Endothelial cell of umbilical vein (primary cell): ENCODE data around the gene PACS1. TPM values are rescaled to one million over a fixed set of nuclear protein-coding genes. Genes with fewer than 3 reads are reported as not detected.

ENCODE experiments used
- BruUV-seq: library from RNA; stranded (reverse); fragments of 400-500 nt; replicated peaks from 2 replicates; lab custom pipeline; 2021; lab: Mats Ljungman, UMichigan
- CTCF ChIA-PET: fragments of 300-600, 350-600 bp; sonication (Branson Sonifier 250); formaldehyde crosslinking; loops from one replicate; lab custom pipeline; 2021; ENCODE audit warnings: antibody characterized with exemption, inconsistent platforms; lab: Charles Lee
- POLR2A ChIA-PET: fragments of 300-600, 350-600 bp; sonication (Branson Sonifier 250); formaldehyde crosslinking; loops from one replicate; lab custom pipeline; 2021; ENCODE audit warnings: antibody characterized with exemption, inconsistent platforms; lab: Charles Lee
- DNase-seq: peaks from one replicate; pipeline ENCODE4 v3.0.0-alpha.2; 2011; ENCODE audit warnings: low read depth, low spot score
- FAIRE-seq: peaks from 2 replicates; lab custom pipeline; 2011; peaks lifted over from hg19 to GRCh38; lab: Jason Lieb, UNC
- H2AFZ ChIP-seq: 2 replicates; pipeline ENCODE4 v1.6.0; 2012; ENCODE audit warnings: low read depth, low read length, control low read depth, inconsistent platforms
- H3K27ac ChIP-seq: 2 replicates; pipeline ENCODE4 v1.5.1; 2011; ENCODE audit warnings: low read depth, mild to moderate bottlenecking, control low read depth, low read length, moderate library complexity; ENCODE audit not compliant: insufficient read depth
- H3K27me3 ChIP-seq, 2 experiments: 2 replicates each; pipeline versions ENCODE4 v1.6.0 to v1.6.1; 2011; ENCODE audit warnings: low read length in 2 of 2, mixed read lengths in 1 of 2; ENCODE audit not compliant: control insufficient read depth in 2 of 2, insufficient read depth in 2 of 2
- H3K36me3 ChIP-seq, 2 experiments: 2 replicates in 1 of 2; 3 replicates in 1 of 2; pipeline ENCODE4 v1.5.1; 2011; ENCODE audit warnings: low read length in 2 of 2, mild to moderate bottlenecking in 1 of 2, moderate library complexity in 1 of 2; ENCODE audit not compliant: control insufficient read depth in 2 of 2, insufficient read depth in 2 of 2; ENCODE audit errors: extremely low read depth in 1 of 2
- H3K4me1 ChIP-seq: 3 replicates; pipeline ENCODE4 v1.5.1; 2011; ENCODE audit warnings: mild to moderate bottlenecking, low read length; ENCODE audit not compliant: control insufficient read depth, insufficient read depth; ENCODE audit errors: extremely low read depth
- H3K4me2 ChIP-seq: 2 replicates; pipeline ENCODE4 v1.6.1; 2011; ENCODE audit warnings: low read length, control low read depth, mixed read lengths; ENCODE audit not compliant: insufficient read depth
- H3K4me3 ChIP-seq, 3 experiments: fragments of 200-600 bp in 1 of 3; sonication (generic), shearing (Covaris generic) in 1 of 3; replicated peaks in 1 of 3; 2 replicates each; pipeline ENCODE4 v1.5.1; 2011 to 2016; ENCODE audit warnings: control low read depth in 3 of 3, low read length in 3 of 3, mild to moderate bottlenecking in 2 of 3, inconsistent platforms in 1 of 3, low read depth in 1 of 3, moderate library complexity in 1 of 3; ENCODE audit not compliant: insufficient read depth in 1 of 3
- H3K79me2 ChIP-seq: 2 replicates; pipeline ENCODE4 v1.6.0; 2012; ENCODE audit warnings: low read length, inconsistent platforms; ENCODE audit not compliant: control insufficient read depth, insufficient read depth
- H3K9ac ChIP-seq: replicated peaks from 2 replicates; pipeline ENCODE3; 2011; ENCODE audit warnings: low read length, control low read depth; ENCODE audit not compliant: insufficient read depth; ENCODE audit errors: extremely low read depth
- H3K9me1 ChIP-seq: replicated peaks from 3 replicates; pipeline ENCODE4 v1.6.0; 2011; ENCODE audit warnings: mild to moderate bottlenecking, low read length; ENCODE audit not compliant: control insufficient read depth, insufficient read depth; ENCODE audit errors: extremely low read depth
- H3K9me3 ChIP-seq: replicated peaks from 2 replicates; pipeline ENCODE4 v1.5.1; 2012; ENCODE audit warnings: low read length, inconsistent platforms; ENCODE audit not compliant: control insufficient read depth, insufficient read depth
- H4K20me1 ChIP-seq: replicated peaks from 2 replicates; pipeline ENCODE3; 2011; ENCODE audit warnings: mild to moderate bottlenecking, low read length; ENCODE audit not compliant: control insufficient read depth, insufficient read depth; ENCODE audit errors: extremely low read depth
- EZH2 ChIP-seq: IDR thresholded peaks from 2 replicates; pipeline ENCODE4 v1.6.1; 2012; ENCODE audit warnings: borderline replicate concordance, low read depth, mild to moderate bottlenecking, moderate library complexity, low read length, inconsistent platforms; ENCODE audit not compliant: severe bottlenecking
- GATA2 ChIP-seq: IDR thresholded peaks from 2 replicates; pipeline ENCODE4 v1.7.0; 2011; ENCODE audit warnings: low read depth, mild to moderate bottlenecking, moderate library complexity, mixed read lengths, low read length; ENCODE audit not compliant: insufficient read length, insufficient read depth
- JUN ChIP-seq: IDR thresholded peaks from 2 replicates; pipeline ENCODE4 v1.6.1; 2011; ENCODE audit warnings: borderline replicate concordance, low read depth; ENCODE audit not compliant: insufficient read length, insufficient read depth
- MYC ChIP-seq: IDR thresholded peaks from one replicate; pipeline ENCODE4 v1.6.1; 2011; ENCODE audit warnings: mild to moderate bottlenecking, low read depth, low read length
- POLR2A ChIP-seq: IDR thresholded peaks from 2 replicates; pipeline ENCODE4 v1.6.1; 2012; ENCODE audit warnings: low read depth, mild to moderate bottlenecking, control low read depth, low read length
- POLR2AphosphoS5 ChIP-seq: IDR thresholded peaks from 2 replicates; pipeline ENCODE4 v1.6.1; 2012; ENCODE audit warnings: low read depth, mild to moderate bottlenecking, control low read depth, low read length, moderate library complexity; ENCODE audit not compliant: insufficient read depth
- dilution Hi-C: fragments of 300-500 bp; cut with MboI; formaldehyde crosslinking; loops from one replicate; pipeline ENCODE4 v1.15.0; 2019; ENCODE audit warnings: low sequenced_read_pairs; ENCODE audit not compliant: extremely low pct_ligation_motif_present
- intact Hi-C: fragments of 100-400 bp; cut with micrococcal nuclease; formaldehyde crosslinking; loops from one replicate; pipeline ENCODE4 v1.10.0; 2022
- polyA plus RNA-seq, 4 experiments: library from polyadenylated mRNA; depleted of rRNA in 3 of 4; stranded (reverse) in 3 of 4; unstranded in 1 of 4; fragments of >200 nt; gene quantifications; 2 replicates each; pipeline versions ENCODE4 v1.2.1 to v1.2.3, GENCODE V29; 2011 to 2012; ENCODE audit warnings: missing spikeins in 1 of 4
- total RNA-seq: library from RNA; stranded (reverse); gene quantifications from 2 replicates; pipeline ENCODE4 v1.2.3, GENCODE V29; 2021
- TF ChIP-seq, protein P1 (sequence below): IDR thresholded peaks from 2 replicates; pipeline ENCODE4 v1.6.1; 2011; ENCODE audit not compliant: insufficient read depth, insufficient read length
- TF ChIP-seq, protein P2 (sequence below), 2 donors: IDR thresholded peaks; 1 replicate in 1 of 2; 2 replicates in 1 of 2; pipeline ENCODE4 v1.5.1; 2011; ENCODE audit warnings: low read length in 2 of 2, mild to moderate bottlenecking in 2 of 2, moderate library complexity in 2 of 2, control low read depth in 1 of 2, inconsistent platforms in 1 of 2, low read depth in 1 of 2; ENCODE audit not compliant: insufficient read depth in 1 of 2; ENCODE audit errors: extremely low read depth in 1 of 2

PACS1 gene
- total and polyA plus RNA-seq, 2 donors (not counting 3 experiments of a cell fraction or from before 2014, with no cell fraction given), result 26.4 to 64.4 TPM

DNA sequence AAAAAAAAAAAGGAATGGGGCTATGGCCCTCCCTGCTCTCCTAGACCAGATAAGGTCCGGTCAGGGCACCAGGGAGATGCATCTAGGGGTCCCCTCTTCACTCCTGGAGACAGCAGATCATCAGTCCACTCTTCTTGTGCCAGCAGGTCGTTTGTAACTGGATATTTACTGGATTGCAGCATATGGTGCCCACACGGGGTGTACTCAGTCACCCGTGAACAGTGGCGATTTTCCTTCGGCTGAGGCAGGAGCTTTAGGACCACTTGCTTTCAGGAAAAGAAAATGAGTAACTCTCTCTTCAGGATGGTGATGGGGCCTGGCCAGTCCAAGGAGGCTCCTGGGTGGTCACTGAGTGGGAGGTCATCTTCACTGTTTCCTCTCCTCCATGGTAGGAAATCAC lies 160.1 kb downstream of the PACS1 start:
- no TSS peak for BruUV-seq
- TF ChIP-seq, protein P1, sequence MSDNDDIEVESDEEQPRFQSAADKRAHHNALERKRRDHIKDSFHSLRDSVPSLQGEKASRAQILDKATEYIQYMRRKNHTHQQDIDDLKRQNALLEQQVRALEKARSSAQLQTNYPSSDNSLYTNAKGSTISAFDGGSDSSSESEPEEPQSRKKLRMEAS, result no peak
- Histone ChIP-seq H3K9ac (no peak overlapping the region), H3K27me3 (no peaks in the 10 kb centered on the region), H3K4me2 (no peak overlapping the region), H4K20me1 (no peaks in the 10 kb centered on the region), H3K36me3 (peaks cover 0 to 45% of the 10 kb centered on the region in 2 experiments), H3K9me1 (no peaks in the 10 kb centered on the region), H3K9me3 (no peaks in the 10 kb centered on the region), H3K4me1 (no peaks in the 10 kb centered on the region), H3K4me3 (no peak overlapping the region), H2AFZ (no peak overlapping the region), H3K79me2 (no peaks in the 10 kb centered on the region), H3K27ac (no peak overlapping the region)
- POLR2A ChIA-PET, result no interaction called here
- no peak for FAIRE-seq
- intact Hi-C loops, result no loop called here
- dilution Hi-C loops, result no loop called here
- DNase-seq, result no peak
- CTCF ChIA-PET, result no interaction called here

DNA sequence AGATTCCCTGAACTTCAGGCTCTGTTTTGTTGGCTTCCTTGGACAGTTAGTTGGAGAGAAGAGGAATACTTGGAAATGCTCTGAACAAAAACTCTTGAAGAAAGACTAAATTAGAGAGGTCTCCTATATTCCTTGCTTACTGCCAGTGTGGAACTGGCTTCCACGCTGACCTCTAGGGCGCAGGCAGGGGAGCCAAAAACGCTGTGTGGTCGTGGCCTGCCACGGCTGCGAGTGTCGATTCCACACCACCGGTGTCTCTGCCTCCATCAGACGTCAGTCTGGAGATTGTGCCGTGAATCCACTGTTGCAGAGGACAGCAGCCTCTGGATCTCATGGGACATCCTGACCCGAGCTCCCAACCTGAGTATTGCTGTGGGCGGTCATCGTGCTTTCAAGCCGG lies 160.9 kb downstream of the PACS1 start:
- Histone ChIP-seq H3K9me3 (no peaks in the 10 kb centered on the region), H3K4me2 (no peak overlapping the region), H3K4me1 (no peaks in the 10 kb centered on the region), H3K4me3 (no peak overlapping the region), H3K36me3 (peaks cover 0 to 49% of the 10 kb centered on the region in 2 experiments), H3K27ac (no peak overlapping the region), H3K79me2 (no peaks in the 10 kb centered on the region), H3K9ac (no peak overlapping the region), H2AFZ (no peak overlapping the region), H3K9me1 (no peaks in the 10 kb centered on the region), H4K20me1 (no peaks in the 10 kb centered on the region), H3K27me3 (no peaks in the 10 kb centered on the region)
- ChIA-PET CTCF (interaction anchor here (1.7 kb wide), 1 partner anchor 8 kb away, joined by 5 read pairs; no protein-coding TSS in a partner anchor), POLR2A (no interaction called here)
- TF ChIP-seq POLR2A (no peak), MYC (no peak), EZH2 (no peak), JUN (no peak), GATA2 (no peak), POLR2AphosphoS5 (no peak)
- TF ChIP-seq, protein P2, sequence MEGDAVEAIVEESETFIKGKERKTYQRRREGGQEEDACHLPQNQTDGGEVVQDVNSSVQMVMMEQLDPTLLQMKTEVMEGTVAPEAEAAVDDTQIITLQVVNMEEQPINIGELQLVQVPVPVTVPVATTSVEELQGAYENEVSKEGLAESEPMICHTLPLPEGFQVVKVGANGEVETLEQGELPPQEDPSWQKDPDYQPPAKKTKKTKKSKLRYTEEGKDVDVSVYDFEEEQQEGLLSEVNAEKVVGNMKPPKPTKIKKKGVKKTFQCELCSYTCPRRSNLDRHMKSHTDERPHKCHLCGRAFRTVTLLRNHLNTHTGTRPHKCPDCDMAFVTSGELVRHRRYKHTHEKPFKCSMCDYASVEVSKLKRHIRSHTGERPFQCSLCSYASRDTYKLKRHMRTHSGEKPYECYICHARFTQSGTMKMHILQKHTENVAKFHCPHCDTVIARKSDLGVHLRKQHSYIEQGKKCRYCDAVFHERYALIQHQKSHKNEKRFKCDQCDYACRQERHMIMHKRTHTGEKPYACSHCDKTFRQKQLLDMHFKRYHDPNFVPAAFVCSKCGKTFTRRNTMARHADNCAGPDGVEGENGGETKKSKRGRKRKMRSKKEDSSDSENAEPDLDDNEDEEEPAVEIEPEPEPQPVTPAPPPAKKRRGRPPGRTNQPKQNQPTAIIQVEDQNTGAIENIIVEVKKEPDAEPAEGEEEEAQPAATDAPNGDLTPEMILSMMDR (IDR thresholded peaks at IDR 0.05; ENCODE audit: extremely low read depth in 1 of 2, insufficient read depth in 1 of 2, low read depth in 1 of 2, low read length in 2 of 2), result no peak
- TF ChIP-seq, protein P1, result no peak
- no TSS peak for BruUV-seq
- DNase-seq, result no peak
- dilution Hi-C loops (no loop called here), intact Hi-C loops (no loop called here)
- FAIRE-seq, result no peak
